Stimulated activated CD8-positive, alpha-beta memory T cell treated with anti-CD3 and anti-CD28 coated beads, Interleukin-7, amount 100 ng/mL, for 24 hours (primary cell): Measurements from ENCODE around the gene TCF7.

Experiments used
- DNase-seq: peaks from one replicate; pipeline ENCODE4 v3.0.0-alpha.2; 2020; ENCODE audit warnings: low read depth

Gene TCF7

DNA sequence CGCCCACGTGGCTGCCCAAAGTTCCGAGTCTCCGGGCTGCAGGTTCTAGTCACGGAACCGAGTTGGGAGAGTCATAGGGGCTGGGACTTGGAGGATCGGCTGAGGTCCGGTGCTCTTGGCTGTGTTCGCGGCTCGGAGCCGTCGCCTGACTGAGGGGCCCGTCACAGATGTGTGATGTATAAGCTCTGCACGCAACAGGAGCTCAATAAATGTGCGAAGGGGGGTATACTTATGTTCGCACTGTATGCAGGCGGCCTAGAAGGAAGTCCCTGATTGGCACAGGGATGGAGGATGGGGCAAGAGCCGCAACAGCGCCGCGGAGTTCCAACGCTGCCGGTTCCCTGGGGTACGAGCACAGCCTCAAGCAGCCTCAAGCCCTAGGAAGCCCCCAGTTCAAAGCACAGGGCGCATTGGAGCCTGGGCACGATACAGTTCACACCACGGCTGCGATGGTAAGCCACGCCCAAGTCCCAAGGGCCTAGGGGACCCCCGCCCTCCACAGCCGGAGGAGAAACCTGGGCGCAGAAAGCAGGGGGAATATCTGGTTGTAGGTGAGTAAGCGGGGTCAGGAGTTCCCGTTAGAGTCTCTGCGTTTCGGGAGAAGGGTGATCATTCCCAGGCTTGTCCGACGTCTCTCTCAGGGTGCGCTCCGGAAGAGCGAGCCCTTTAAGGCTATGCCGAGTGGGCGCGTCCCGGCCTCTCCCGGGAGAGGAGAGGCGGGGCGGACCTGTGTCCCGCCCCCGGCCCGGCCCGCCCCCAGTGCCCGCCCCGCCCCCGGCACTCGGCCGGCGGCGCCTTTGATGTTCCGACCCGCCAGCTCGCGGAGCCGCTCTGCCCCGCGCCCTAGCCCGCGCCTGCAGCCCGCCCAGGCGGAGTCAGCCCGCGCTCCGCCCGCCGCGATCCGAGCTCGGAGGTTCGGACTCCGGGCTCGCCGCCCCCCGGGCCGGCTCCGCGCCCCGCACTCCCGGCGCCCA, at the start of gene TCF7:
TSS of gene TCF7 (plus strand) at position 780 of the 974 bp plus-strand sequence. CDS start 226 bp downstream, outside the sequence.
- DNase-seq, result no peak

DNA sequence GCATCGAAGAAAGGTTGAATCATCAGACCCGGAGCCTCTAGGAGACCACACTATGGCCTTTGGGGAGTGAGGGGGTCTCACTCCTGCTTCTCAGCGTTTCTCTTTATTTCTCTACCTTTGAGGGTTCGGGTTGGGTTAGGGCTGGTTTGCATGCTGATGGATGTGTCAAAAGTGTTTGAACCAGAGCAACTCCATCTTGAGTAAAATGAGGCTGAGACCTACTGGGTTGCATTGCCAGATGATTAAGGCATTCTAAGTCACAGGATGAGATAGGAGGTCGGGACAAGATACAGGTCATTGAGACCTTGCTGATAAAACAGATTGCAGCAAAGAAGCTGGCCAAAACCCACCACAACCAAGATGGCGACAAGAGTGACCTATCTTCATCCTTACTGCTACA, 44.9 kb upstream of the TCF7 start:
- DNase-seq, result no peak

DNA sequence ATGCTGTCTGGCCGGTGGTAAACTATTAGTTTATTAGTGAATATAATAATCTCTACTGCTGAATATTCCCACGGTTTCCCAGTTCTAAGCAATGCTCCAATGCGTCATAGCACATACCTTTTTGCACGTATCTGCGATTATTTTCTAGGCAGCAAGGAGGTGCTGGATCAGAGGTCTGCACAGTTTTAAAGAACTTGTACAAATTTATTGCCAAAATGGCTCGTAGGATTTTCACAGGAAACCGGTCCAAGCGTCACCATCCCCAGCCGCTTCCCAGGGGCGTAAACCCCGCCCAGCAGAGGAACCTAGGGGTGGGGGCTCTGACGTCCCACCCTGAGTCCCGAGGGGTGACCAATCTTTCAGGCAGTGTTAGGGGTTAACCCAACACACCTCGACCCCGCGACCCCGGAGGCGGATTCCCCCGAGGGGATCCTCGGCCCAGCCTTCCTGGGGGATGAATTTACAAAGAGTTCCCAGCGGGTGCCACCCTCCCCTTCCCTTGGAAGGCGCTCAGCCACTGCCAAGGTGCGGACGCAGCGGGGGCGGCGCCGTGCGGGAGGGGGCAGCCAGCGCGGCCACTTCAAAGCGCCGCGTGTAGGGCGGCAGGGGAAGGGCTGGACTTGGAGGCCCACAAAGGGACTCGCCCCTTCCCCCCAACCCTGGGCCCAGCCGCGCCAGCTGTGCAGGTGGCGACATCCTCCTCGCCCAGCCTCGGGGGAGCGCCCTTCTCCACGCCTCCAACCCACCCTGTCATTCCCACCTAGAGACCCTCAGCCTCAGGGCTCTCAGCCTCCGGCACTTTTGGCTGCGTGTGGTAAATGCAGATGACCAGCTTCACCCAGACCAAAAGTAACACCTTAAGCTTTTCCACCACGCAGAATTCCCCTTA, 43.5 kb upstream of the TCF7 start:
- DNase-seq, result no peak

DNA sequence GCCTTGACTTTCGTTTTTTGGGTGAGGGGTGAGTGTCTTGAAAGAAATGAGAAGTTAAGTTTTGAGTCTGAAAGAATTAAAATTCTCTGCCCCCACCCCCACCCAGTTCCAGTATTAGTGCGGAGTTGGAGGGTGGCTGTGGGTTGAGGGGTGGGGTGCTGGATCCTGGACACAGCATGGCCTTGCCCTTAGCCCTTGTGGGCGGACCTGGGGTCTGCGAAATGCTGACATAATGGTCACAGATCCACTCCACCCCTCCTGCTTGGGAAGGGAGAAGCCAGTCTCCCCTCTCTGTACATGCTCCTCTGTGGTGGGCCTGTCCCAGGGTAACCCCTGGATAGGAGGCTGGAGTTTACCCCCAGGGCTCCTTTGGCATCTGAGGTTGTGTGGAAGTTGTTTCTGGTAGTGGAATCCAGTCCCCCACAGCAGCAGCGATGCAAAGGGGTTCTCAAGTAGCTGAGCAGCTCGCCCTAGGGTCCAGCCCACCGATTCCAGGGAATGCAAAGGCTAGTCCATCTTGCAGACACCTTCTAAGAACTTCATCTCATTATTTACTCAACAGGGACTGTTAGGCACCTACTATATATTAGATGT, 42.8 kb upstream of the TCF7 start:
- no peak for DNase-seq

DNA sequence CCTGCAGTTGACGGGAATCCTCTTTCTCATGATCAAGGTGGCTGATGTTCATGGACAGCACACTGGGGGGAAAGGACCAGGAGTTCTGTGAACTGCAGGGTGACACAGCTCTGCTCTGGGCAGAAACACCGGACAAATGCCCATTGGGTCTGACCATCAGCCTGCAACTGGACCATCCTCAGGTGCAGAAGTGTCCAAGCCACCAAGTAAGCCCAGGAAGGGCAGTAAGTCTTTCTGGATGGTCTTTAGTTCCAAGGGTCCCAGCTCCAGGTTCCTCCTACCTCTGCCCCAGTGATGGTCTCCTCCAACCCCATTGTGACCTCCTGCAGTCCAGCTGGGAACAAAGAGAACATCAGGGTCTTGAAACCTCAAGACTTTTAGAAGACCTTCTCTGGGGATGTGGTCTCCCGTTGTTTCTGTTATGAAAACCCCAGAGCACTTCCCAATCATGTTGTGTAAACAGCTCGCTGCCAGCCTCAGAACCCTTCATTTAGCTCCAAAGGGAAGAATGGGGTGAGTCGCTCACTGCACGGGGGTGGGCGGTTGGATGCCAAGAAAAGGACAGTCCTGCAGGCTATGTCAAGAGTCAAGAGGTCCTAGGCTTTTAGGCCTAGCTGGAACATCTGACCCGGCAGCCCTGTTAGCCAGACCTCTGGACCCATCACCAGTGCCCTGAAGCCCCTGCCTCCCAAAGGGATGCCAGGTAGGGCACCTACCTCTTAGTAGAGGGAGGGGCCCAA, 41.8 kb upstream of the TCF7 start:
- DNase-seq, result no peak

DNA sequence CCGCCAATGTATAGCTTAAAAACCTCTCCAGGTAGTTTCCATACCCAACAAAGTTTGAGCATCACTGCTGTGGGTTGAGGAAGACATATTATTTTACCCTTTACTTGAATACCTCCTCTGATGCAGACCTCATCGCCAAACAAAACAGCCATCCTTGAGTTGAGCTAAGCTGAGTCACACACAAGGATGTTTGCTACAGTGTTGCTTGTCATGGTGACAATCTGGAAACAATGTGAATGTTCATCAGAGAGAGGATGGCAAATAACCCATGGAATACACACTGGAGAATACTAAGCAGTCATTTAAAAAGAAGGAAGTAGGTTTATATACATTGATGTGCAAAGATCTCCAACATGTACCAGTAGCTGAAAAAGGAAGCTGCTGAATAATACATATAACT, 41.1 kb upstream of the TCF7 start:
- DNase-seq, result no peak

DNA sequence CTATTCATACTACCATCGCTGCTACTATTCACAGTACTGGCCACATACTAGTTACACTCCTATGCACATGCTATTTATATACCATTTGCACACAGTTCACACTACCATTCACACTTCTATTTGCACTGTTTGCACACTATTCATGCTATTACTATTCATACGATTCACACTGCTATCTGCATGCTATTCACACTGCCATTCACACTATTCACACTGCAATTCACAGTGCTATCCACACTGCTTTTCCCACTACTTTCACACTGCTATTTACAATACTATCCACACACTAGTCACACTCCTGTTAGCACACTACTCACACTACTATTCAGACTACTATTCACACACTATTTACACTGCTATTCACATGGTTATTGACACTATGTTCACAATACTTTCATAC, 39.4 kb upstream of the TCF7 start:
- no peak for DNase-seq

DNA sequence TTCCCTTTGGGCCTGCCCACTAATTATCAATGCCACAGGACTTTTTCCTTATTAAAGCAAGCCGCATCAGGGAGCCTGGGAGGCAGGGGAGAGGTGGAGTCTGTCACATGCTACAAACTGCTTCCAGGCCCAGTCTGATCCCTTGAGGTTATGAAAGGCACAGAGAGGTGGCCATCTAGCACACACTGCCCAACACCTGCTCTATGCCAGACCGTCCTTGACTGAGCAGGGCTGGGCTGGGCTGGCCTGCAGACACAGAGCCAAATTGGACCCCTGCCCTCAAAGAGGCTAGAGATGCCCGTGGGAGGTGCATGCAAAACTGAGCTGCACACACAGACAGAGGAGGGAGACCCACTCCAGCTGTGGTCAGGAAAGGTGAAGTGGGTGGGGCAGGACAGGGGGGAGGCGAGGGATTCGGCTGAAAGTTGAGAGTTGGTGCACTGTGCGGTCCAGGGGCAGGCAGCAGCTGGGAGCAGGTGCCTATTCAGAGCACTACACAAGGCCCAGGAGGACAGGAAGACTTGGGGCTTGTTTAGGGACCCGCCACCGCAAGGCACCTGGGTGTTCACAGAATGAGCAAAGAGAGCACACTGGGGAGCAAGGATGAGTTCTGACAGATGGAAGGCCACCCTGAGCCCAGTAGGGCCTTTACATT, 36.4 kb upstream of the TCF7 start:
- DNase-seq, result no peak

DNA sequence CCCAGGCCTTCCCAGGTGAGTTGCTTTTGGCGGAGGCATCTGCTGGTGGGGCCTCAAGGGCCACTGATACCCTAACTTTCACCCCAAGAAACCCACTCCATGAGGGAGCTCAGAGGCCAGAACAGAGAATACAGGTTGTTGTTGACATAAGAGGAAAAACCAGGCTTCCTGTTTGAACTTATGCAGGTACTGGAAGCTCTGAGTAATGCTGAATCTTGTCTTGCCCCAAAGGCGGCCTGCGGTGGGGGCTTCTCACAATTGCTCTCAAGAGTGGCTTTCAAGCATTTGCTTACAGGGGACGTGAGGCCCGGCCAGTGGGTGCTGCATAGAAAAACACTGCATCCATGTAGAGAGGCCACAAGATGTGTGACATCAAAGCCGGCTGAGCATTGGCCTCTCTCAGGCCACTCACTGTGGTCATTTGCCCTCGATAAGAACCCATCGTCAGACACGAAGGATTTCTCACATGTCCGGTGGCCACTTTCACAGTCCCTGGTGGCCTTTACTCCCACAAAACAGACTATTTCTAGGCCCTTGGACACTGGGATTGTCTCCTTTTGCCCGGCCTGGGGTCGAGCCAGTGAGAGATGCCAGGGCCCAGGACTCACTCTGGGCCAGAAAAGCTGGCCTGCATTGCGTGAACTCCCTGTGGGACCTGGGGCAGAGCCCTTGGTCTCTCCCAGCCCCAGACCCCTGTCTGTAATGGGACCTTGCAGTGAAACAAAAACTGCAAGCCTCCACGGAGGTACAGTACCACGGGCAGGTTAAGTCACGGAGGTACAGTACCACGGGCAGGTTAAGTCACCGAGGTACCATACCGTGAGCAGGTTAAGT, 34.5 kb upstream of the TCF7 start:
- DNase-seq, result no peak

DNA sequence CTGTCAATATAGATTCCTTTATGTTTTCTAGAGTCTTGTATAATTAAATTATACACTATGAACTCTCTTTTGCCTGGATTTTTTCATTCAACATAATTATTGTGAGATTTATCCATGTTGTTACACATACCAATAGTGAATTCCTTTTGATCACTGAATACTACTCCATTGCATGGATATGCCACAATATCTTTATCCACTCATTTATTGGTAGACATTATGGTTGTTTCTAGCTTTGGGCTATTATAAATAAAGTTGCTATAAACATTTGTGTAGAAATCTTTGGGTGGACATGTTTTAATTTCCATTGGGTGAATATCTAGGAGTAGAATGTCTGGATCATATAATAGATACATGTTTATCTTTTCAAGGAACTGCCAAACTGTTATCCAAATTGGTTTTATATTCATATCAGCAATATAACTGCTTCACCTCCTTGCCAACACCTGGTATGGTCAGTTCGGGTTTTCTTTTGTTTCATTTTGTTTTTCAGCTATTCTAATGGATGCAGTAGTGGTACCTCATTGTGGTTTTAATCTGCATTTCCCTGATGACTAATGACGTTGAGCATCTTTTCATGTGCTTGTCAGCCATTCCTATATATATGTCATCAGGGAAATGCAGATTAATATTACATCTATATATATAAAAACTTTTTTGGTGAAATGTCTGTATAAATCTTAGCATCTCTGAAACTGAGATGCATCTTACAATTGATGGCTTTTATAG, 32.1 kb upstream of the TCF7 start:
- no peak for DNase-seq

DNA sequence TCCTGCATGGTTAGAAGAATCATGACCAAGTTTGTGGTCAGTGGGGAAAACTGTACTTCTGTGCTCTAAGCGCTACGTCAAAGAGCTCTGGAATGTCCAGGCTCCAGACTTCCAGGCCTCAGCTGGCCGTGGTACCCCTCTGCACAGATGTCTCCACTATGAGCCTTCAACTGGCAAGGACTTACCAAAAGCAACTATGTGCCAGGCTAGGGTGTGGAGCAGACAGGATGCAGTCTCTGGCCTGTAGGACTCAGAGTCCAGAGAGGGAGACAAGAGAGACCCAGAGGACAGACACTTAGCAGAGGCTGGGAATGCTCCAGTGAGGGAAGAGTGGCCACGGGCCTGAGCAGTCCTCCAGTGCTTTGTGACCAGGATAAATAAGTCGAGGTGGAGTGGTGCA, 31.0 kb upstream of the TCF7 start:
- DNase-seq, result no peak

DNA sequence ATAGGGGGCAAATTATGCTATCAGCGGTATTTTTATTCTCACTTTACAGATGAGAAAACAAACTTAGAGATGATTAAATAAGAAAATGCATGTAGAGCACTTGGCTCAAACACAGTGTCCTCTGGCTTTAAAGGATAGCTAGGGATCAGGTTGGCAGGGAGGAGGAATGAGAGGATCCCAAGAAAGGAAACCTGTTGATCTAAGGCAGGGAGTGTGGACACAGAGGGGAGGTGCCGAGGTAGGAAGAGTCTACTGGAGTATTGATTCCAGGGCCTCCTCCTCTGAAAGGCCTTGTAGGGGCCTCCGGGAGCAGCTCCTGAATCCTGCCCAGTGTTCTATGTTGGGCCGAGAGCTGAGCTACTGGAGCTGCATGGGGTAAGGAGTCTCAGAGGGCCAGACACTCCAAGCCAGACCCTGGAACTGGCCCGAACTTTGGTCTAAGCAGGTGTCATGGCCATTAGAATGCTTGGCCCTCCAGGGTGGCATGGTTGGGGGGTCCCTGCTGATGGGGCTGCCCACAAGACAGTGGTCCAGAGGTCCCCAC, 30.4 kb upstream of the TCF7 start:
- DNase-seq, result no peak

DNA sequence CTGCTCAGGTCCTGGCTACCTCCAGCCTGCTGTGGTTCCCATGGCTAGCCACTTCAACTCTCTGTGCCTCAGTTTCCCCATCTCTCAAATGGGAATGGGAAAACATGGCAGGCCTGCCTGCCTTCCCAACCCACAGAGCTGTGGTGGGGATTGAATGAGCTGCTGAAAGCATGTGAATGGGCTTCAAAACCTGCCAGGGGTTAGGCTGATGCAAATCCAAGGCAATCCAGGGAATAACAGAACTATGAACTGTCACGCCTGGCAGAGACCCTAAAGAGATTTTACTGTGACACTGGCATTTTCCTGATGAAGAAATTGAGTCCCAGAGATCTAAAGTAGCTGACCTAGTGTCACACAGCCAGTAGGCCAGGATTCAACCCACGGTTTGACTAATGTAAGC, 29.9 kb upstream of the TCF7 start:
- no peak for DNase-seq

DNA sequence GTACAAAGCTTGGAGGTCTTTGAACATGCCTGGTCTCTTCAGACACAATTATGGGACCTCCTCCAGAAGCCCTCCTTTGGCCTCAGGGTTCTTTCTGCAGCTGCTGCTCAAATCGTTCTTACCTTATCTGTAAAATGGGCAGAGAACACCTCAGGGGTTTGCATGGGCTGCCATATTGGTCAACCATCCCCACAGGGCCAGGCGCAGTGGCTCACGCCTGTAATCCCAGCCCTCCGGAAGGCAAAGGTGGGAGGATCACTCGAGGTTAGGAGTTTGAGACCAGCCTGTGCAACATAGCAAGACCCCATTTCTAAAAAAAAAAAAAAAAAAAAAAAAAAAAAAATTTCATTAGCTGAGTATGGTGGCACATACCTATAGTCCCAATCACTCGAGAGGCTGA, 29.1 kb upstream of the TCF7 start:
- no peak for DNase-seq

DNA sequence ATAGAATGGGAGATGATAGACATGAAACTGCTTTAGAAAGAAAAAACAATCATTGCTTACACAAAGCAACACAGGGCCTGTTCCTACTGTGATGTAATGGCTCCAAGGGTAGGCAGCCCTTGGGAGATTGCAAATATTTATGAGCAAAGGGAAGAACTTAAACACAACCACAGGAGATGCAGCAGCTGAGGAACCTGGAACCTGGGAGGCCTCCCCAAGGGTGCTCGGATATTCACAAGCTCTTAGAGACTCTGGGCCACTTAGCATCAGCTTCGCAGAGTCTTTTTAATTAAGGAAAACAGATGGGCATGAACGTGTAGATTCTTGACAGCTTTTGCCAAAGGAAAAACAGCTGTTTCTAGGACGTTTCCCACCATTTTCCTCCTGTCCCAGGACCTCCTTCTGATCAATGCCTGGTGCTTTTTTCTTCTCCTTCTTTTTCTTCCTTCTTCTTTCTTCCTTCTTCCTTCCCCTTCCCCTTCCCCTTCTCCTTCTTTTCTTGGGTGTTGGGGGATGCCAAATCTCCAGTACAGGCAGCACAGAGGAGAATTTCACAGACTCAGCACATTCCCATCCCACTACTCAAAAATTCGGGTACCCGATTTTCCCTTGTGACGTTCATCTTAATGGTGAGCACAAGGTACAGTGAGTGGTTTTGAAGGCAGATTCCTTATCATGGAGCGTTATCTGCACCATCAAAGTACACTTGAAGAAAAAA, 28.1 kb upstream of the TCF7 start:
- no peak for DNase-seq

DNA sequence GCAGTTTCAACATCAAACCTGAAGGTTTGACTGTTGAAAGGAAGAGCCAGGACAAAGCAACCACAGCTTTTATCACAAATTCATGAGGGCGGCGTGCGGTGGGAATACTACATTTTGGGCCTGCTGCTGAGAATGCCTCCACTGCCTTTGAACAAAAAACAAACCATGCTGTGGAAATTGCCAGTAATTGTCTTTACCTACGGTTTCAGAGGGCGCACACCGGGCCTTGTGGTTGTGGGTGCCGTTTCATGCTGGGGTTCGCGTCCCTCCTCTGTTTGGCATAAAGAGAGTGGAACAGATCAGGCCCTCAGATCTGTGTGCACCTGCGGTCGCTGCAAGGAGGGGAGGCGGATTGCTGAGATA, 27.6 kb upstream of the TCF7 start:
- DNase-seq, result no peak

DNA sequence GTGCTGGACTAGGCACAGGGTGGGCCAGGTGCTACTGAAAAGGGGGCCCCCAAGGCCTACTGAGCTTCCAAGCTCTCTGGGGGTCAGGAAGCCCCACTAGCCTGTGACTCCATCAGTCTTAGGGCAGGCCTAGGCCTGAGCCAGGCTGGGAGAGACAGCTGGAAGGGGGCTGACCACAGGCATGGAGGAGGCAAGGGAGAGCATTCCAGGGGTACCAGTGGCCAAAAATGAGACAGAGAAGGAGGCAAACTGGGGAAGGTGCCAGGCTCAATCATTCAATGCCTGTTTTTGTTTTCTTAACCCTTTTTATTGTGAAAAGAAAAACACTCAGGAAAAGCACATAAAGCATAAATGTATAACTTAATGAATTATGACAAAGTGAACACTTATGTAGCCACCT, 26.2 kb upstream of the TCF7 start:
- DNase-seq, result no peak

DNA sequence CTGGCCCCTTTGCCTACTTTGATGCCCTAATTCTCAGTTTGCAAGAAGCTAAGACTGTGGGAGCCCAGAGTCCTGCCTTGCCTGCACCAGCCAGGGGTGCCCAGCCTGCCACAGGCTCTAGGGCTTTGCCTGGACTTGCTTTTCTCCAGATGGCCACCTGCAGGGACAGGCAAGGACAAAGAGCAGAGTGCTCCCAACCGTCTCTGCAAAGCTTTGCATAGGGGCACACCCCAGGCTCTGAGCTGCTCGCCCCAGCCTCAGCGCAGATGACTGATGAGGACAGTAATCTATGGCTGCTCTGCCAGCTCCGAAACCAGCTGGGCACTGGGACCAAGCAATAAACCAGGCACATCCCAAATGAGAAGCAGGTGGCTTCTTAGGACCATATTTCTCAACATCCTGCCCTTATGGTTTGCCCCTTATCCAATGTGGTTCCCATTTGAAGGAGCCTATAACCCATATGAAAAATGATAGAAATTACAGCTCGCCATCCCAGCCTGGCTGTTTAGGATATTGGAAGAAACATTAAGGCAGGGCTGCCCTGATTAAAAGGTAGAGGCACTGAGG, 25.4 kb upstream of the TCF7 start:
- DNase-seq, result no peak

DNA sequence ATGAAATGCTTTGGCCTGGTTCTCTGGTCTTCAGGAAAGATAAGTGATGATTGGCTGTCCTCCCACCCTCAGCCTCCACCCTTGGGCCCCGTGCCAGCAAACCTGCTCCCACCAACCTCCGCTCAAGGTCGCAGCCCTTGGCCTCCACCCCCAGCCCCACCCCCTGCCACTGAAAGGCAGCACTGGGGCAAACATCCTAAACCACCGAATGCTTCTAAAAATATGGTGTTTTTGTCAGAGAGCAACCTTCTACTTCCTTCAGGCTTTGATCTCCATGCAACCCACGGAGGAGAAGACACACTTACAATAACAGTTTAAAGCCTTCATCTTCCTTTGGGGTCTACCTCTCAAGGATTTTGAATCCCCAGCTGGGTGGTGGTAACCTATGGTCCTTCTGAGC, 24.0 kb upstream of the TCF7 start:
- no peak for DNase-seq
